Loucy (cell line): ENCODE data around the gene TMEM163.
A peak's percentile ranks its signal among the peaks of the same experiment; 100 is the strongest.

ENCODE experiments used
- H2AFZ ChIP-seq: fragments of 200-600 bp; sonication (generic); 2 replicates; pipeline ENCODE4 v1.6.0; 2016; ENCODE audit warnings: antibody characterized with exemption, mild to moderate bottlenecking, low read length, moderate library complexity
- H3F3A ChIP-seq: fragments of 200-600 bp; 2 replicates; pipeline ENCODE4 v1.6.0; 2016; ENCODE audit warnings: antibody characterized with exemption, low read depth, mild to moderate bottlenecking
- H3K27me3 ChIP-seq: fragments of 200-600 bp; sonication (generic); 2 replicates; pipeline ENCODE4 v1.6.1; 2014; ENCODE audit warnings: low read length, mild to moderate bottlenecking; ENCODE audit not compliant: insufficient read depth, poor library complexity, severe bottlenecking
- H3K36me3 ChIP-seq: fragments of 200-600 bp; sonication (generic); 2 replicates; pipeline ENCODE4 v1.6.1; 2016; ENCODE audit warnings: low read length; ENCODE audit not compliant: insufficient read depth
- H3K4me1 ChIP-seq: fragments of 200-600 bp; sonication (generic); 2 replicates; pipeline ENCODE4 v1.5.1; 2014; ENCODE audit warnings: low read length, mild to moderate bottlenecking; ENCODE audit not compliant: insufficient read depth, poor library complexity, severe bottlenecking
- H3K4me2 ChIP-seq: fragments of 200-600 bp; sonication (generic); 2 replicates; pipeline ENCODE4 v1.6.0; 2014; ENCODE audit warnings: antibody characterized with exemption, low read length, low read depth, mild to moderate bottlenecking; ENCODE audit not compliant: poor library complexity, severe bottlenecking
- H3K4me3 ChIP-seq: fragments of 200-600 bp; sonication (generic); 2 replicates; pipeline ENCODE4 v1.5.1; 2014; ENCODE audit warnings: low read length, mild to moderate bottlenecking, mixed read lengths; ENCODE audit not compliant: poor library complexity, severe bottlenecking
- H3K79me2 ChIP-seq: fragments of 200-600 bp; sonication (generic); 2 replicates; pipeline ENCODE4 v1.6.1; 2014; ENCODE audit warnings: low read length; ENCODE audit not compliant: insufficient read depth
- H3K9ac ChIP-seq: fragments of 200-600 bp; sonication (generic); 2 replicates; pipeline ENCODE4 v1.6.0; 2014; ENCODE audit warnings: mild to moderate bottlenecking, low read depth, low read length, moderate library complexity; ENCODE audit not compliant: poor library complexity, severe bottlenecking
- H3K9me2 ChIP-seq: fragments of 200-600 bp; sonication (generic); replicated peaks from 2 replicates; pipeline ENCODE4 v1.6.1; 2016; ENCODE audit warnings: low read depth, low read length, mixed read lengths
- H3K9me3 ChIP-seq: fragments of 200-600 bp; sonication (generic); 2 replicates; pipeline ENCODE4 v1.6.1; 2014; ENCODE audit warnings: mild to moderate bottlenecking, antibody characterized with exemption, low read length, low read depth; ENCODE audit not compliant: insufficient read depth
- H4K20me1 ChIP-seq: fragments of 200-600 bp; sonication (generic); 2 replicates; pipeline ENCODE4 v1.6.0; 2014; ENCODE audit warnings: antibody characterized with exemption, low read length, mild to moderate bottlenecking; ENCODE audit not compliant: insufficient read depth, poor library complexity, severe bottlenecking
- EZH2phosphoT487 ChIP-seq: fragments of 200-600 bp; IDR thresholded peaks from 2 replicates; pipeline ENCODE4 v1.6.1; 2018; ENCODE audit warnings: antibody characterized with exemption, mild to moderate bottlenecking, moderate library complexity, borderline replicate concordance
- TF ChIP-seq, protein P1 (sequence below): fragments of 200-600 bp; sonication (generic); conservative IDR thresholded peaks from 2 replicates; pipeline ENCODE4 v1.5.1; 2014; ENCODE audit warnings: mild to moderate bottlenecking, antibody characterized with exemption, low read length

TMEM163 gene

DNA sequence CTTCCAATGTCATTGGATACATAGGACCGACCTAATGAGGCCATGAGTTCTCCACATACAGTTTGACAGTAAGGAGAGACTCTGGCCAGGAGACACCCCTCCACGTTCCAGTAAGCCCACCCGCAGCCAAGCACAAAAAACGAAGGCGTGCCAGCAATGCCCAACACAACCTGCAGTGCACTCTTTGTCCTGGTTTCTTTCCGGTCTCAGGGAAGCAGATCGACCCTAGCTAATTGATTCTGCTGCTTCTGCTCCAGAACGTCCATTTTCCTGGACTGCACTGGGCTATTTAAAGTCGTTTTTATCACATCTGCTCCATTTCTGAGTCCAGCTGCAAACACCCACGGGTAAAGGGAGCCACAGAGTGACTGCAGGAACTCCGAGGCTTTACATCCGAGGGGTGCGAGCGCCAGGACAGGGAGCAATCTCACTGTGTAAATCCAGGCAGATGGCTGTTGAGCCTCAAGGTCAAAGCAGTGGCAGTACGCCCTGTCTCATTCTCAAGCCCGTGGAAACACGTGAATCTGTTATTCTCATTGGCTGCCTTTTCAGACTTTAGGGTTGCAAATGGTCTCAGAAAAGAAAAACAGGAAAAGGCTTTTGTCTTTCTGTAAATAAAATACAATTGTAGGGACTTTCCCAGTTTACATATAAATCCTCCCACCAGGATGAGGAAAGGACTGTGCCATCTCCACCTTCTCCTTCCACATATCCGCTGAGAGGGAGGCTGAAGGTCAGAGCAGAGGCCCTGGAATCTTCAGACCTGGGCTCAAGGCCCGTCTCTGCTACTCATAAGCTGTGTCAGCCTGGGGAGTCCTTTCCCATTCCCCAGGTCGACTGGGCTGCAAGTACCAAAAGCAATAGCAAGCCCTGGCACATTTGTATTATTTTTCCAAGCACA, 40.7 kb downstream of the TMEM163 start:
- Histone ChIP-seq H3K4me1 (peaks cover 25% of the 10 kb centered on the region), H3K9me3 (no peaks in the 10 kb centered on the region), H3K27me3 (no peaks in the 10 kb centered on the region), H3K4me3 (no peak overlapping the region), H3K9me2 (no peaks in the 10 kb centered on the region), H3K4me2 (no peak overlapping the region), H3K9ac (no peak overlapping the region), H2AFZ (peak overlapping the region; percentile 19; the same call in 1 of the 2 replicates), H3K36me3 (no peaks in the 10 kb centered on the region), H3F3A (no peaks in the 10 kb centered on the region), H4K20me1 (no peaks in the 10 kb centered on the region), H3K79me2 (no peaks in the 10 kb centered on the region)
- TF ChIP-seq, protein P1, sequence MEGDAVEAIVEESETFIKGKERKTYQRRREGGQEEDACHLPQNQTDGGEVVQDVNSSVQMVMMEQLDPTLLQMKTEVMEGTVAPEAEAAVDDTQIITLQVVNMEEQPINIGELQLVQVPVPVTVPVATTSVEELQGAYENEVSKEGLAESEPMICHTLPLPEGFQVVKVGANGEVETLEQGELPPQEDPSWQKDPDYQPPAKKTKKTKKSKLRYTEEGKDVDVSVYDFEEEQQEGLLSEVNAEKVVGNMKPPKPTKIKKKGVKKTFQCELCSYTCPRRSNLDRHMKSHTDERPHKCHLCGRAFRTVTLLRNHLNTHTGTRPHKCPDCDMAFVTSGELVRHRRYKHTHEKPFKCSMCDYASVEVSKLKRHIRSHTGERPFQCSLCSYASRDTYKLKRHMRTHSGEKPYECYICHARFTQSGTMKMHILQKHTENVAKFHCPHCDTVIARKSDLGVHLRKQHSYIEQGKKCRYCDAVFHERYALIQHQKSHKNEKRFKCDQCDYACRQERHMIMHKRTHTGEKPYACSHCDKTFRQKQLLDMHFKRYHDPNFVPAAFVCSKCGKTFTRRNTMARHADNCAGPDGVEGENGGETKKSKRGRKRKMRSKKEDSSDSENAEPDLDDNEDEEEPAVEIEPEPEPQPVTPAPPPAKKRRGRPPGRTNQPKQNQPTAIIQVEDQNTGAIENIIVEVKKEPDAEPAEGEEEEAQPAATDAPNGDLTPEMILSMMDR = no peak
- TF ChIP-seq EZH2phosphoT487 = no peak

DNA sequence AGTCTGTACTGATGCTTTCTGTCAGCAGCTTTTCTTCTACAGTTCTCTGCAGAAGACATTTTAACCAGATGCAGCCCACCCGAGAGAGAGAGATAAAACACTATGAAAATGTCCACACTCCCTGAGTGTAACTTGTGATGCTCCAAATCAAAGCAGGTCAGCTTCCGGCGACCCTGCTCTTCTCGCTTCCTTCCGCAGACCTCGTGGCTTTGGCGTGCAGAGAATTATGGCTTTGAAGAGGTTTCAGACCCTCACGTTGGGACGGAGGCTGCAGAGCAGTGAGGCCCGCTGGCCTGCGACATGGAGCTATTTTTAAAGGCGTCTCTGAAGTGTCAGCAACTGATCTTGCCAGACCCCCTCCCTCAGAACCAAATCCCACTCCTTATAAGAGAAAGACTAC, 41.8 kb downstream of the TMEM163 start:
- Histone ChIP-seq H3K4me2 (peak overlapping the region; percentile 18), H3K9ac (no peak overlapping the region)

DNA sequence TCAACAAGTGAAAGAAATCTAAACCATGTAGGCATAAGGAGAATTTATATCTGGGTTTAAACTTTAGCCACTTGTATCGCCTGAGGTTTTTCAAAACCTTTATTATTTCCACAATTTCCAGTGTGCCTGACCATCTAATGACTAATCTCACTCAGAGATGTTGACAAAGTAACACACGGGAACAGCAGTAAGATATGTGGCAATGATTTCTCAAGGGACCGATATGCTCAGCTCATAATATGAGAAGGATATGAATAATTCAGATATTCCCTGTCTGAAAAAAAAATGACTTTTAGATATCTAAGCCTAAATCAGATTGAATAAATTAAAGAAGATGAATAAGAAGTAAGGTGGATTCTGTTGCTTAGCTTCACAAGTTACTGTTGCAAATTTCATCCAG, 43.5 kb downstream of the TMEM163 start:
- no peak overlapping the region for H2AFZ ChIP-seq
- no peak overlapping the region for H3K9ac ChIP-seq
- TF ChIP-seq, protein P1 = no peak
- TF ChIP-seq EZH2phosphoT487 = no peak
- H3K4me3 ChIP-seq = no peak overlapping the region
- no peaks in the 10 kb centered on the region for H3K9me2 ChIP-seq
- no peaks in the 10 kb centered on the region for H3K27me3 ChIP-seq
- no peaks in the 10 kb centered on the region for H3F3A ChIP-seq
- no peaks in the 10 kb centered on the region for H3K79me2 ChIP-seq
- no peaks in the 10 kb centered on the region for H3K9me3 ChIP-seq
- peaks cover 34% of the 10 kb centered on the region for H3K4me1 ChIP-seq
- H4K20me1 ChIP-seq = no peaks in the 10 kb centered on the region
- H3K36me3 ChIP-seq = no peaks in the 10 kb centered on the region
- H3K4me2 ChIP-seq = no peak overlapping the region

More for the DNA sequence above, 41.8 kb downstream of the TMEM163 start:
- H3K9me2 ChIP-seq = no peaks in the 10 kb centered on the region
- no peaks in the 10 kb centered on the region for H3F3A ChIP-seq
- H3K27me3 ChIP-seq = no peaks in the 10 kb centered on the region
- no peaks in the 10 kb centered on the region for H4K20me1 ChIP-seq
- H3K36me3 ChIP-seq = no peaks in the 10 kb centered on the region
- H2AFZ ChIP-seq = no peak overlapping the region
- H3K9me3 ChIP-seq = no peaks in the 10 kb centered on the region
- TF ChIP-seq, protein P1 = no peak
- TF ChIP-seq EZH2phosphoT487 = no peak
- H3K4me1 ChIP-seq = peaks cover 25% of the 10 kb centered on the region
- H3K79me2 ChIP-seq = no peaks in the 10 kb centered on the region
- H3K4me3 ChIP-seq = no peak overlapping the region
